GM21367 (cell line): ENCODE measurements around the gene KIAA0408.
"Not testable (repeated sequence)": the region's sequence is repeated elsewhere in the genome, so short reads cannot be mapped to it uniquely, and the experiment has no call there.

Experiments
- ATAC-seq: cut with Tn5 transposase; IDR thresholded peaks from one replicate; pipeline ENCODE4 v1.9.1; 2021; ENCODE audit not compliant: unreplicated experiment

The KIAA0408 gene

GRCh38 chr6:127464161-127464880, 5.1 kb upstream of the KIAA0408 start:
- ATAC-seq = no peak

GRCh38 chr6:127463056-127463455, 3.9 kb upstream of the KIAA0408 start:
- ATAC-seq = no peak

- ATAC-seq = no peak
Measured at GRCh38 chr6:127462376-127462775, 3.2 kb upstream of the KIAA0408 start.

GRCh38 chr6:127460465-127460864, 1.3 kb upstream of the KIAA0408 start:
- no peak for ATAC-seq

- no peak for ATAC-seq
Measured at GRCh38 chr6:127458817-127459216, 372 bp downstream of the KIAA0408 start.

GRCh38 chr6:127458222-127458621, 967 bp downstream of the KIAA0408 start:
- no peak for ATAC-seq

- no peak for ATAC-seq
Measured at GRCh38 chr6:127457456-127458064, 1.6 kb downstream of the KIAA0408 start.

- ATAC-seq = no peak
Measured at GRCh38 chr6:127456465-127456864, 2.7 kb downstream of the KIAA0408 start.

- no peak for ATAC-seq
Measured at GRCh38 chr6:127453845-127454619, 5.2 kb downstream of the KIAA0408 start.

GRCh38 chr6:127452803-127453202, 6.4 kb downstream of the KIAA0408 start:
- ATAC-seq = no peak

- ATAC-seq = no peak
Measured at GRCh38 chr6:127451388-127451787, 7.8 kb downstream of the KIAA0408 start.

- ATAC-seq = no peak
Measured at GRCh38 chr6:127447780-127448179, 11.4 kb downstream of the KIAA0408 start.

- ATAC-seq = no peak
Measured at GRCh38 chr6:127446356-127446755, 12.8 kb downstream of the KIAA0408 start.

- ATAC-seq = no peak
Measured at GRCh38 chr6:127441881-127442280, 17.3 kb downstream of the KIAA0408 start.

- no peak for ATAC-seq
Measured at GRCh38 chr6:127439718-127440117, 19.5 kb downstream of the KIAA0408 start.

GRCh38 chr6:127436578-127437110, 22.5 kb downstream of the KIAA0408 start:
- no peak for ATAC-seq

GRCh38 chr6:127435626-127436220, 23.5 kb downstream of the KIAA0408 start:
- ATAC-seq = no peak

- ATAC-seq = no peak
Measured at GRCh38 chr6:127434651-127435050, 24.5 kb downstream of the KIAA0408 start.

- not testable (repeated sequence) for ATAC-seq
Measured at GRCh38 chr6:127428562-127428961, 30.6 kb downstream of the KIAA0408 start.

GRCh38 chr6:127423921-127424320, 35.3 kb downstream of the KIAA0408 start:
- ATAC-seq = no peak

GRCh38 chr6:127421164-127421563, 38.0 kb downstream of the KIAA0408 start:
- not testable (repeated sequence) for ATAC-seq
